ENCODE data around the gene GNG7.
"Not testable (repeated sequence)": the region's sequence is repeated elsewhere in the genome, so short reads cannot be mapped to it uniquely, and the experiment has no call there.

Gene GNG7

DNA sequence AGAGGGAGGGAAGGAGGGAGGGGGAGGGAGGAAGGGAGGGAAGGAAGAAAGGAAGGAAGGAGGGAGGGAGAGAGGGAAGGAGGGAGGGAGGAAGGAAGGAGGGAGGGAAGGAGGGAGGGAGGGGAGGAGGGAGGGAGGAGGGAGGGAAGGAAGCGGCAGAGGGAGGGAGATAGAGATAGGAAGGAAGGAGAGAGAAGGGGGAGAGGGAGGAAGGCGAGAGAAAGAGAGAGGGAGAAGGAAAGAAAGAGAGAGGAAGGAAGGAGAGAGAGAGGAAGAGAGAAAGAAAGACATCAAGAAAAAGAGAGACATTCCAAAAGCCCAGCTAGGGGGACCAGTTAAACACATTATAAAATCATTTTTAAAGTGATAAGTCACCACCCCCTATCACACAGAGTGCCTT lies 62.5 kb downstream of the GNG7 start:
- no peak for DNase-seq

DNA sequence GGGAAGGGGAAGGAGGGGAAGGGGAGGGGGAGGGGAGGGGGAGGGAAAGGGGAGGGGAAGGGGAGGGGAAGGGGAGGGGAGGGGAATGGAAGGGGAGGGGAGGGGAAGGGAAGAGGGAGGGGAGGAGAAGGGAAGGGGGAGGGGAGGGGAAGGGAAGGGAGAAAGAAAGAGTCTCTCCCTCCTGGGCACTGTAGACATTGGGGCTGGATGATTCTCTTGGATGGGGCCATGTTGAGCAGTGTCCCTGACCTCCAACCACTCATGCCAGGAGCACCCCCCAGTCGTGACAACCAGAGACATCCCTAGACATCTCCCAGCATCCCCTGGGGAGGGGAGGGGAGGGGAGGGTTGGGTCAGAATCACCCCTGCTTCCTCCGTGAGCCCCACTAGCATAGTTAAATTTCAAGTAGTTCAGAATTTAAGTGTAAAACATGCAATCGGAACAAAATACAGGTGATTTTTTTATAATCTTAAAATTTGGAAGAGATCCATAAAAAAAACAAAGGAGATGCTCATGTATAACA lies 64.0 kb downstream of the GNG7 start:
- no peak for DNase-seq

DNA sequence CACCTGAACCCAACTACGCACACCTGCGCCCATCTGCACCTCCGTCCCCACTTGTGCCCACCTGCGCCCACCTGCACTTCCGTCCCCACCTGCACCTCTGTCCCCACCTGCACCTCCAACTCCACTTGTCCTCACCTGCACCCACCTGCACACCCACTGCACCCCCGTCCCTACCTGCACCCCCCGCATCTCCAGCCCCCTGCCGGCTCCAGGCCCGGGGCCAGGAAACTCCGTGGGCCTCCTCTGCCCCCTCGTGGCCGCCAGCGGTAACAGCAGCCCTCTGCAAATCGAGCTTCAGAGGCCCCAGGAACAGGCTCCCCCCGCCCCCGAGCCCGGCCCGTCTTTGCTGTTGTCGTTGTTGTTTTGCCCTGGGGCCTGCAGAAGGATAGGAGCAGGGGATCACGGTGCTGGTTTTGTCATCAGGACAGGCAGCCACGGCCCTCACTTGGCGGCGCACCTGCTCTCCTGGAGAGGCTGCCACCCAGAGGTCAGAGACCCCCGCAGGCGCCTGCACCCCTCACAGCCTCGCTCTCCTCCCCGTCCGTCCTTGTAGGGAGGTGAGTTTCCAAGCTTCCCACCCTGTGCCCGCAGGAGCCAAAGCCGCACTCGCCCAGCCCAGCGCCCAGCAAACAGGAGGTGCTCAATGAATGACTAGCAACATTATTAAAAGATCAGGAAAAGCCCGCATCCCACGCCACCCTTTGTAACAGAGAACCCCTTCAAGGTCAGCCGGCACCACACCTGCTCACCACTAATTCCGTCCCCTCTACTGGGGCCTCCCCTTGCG lies 65.4 kb downstream of the GNG7 start:
- DNase-seq: peak; percentile 53

DNA sequence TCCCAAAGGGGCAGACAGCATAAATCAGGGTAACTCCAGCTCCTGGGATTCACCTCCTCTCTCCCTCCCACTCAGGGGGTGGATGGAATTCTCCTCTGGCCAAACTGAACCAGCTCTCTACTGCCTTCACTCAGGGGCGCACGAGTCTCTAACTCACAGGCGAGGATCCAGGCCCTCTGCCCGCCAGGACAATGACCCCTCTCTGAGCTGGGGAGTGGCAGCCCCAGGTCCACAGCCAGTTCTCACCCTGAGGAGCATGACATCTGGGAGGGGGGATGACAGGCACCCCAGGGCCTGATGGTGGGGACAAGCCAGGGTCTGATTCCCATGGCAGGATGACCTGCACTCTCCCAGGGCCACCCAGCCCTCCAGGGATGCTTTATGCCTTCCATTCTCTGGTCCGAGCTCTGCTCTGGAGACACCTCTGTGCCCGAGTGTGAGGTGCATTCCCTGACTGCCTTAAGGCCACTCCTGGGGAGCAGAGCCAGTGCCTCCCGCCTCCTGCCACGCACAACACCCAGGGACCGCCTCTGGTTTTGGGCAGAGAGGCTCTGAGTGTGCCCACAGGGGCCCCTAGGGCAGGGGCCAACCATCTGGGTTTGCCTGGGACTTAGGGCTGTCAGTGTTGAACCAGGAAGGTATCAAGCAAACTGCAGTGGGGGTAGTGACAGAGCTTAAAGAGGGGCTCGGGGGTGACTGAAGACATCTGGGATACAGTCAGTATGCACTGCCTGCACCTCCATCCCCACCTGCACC lies 66.2 kb downstream of the GNG7 start:
- DNase-seq: no peak

DNA sequence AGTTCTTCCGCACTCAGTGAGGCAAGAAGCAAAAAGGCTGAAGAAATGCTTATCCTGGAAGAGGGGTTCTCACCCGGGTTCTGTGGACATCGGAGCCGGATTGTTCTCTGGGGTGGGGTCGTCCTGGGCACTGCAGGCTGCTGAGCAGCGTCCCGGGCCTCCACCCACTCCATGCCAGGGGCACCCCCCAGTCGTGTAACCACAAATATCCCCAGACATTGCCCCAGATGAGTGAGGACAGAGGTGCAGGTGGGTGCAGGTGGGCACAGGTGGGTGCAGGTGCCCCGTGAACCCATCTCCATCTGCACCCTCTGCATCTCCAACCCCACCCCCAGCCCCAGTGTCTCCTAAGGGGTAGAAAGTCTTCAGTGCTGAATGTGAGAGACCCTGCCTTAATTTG lies 67.5 kb downstream of the GNG7 start:
- no peak for DNase-seq

DNA sequence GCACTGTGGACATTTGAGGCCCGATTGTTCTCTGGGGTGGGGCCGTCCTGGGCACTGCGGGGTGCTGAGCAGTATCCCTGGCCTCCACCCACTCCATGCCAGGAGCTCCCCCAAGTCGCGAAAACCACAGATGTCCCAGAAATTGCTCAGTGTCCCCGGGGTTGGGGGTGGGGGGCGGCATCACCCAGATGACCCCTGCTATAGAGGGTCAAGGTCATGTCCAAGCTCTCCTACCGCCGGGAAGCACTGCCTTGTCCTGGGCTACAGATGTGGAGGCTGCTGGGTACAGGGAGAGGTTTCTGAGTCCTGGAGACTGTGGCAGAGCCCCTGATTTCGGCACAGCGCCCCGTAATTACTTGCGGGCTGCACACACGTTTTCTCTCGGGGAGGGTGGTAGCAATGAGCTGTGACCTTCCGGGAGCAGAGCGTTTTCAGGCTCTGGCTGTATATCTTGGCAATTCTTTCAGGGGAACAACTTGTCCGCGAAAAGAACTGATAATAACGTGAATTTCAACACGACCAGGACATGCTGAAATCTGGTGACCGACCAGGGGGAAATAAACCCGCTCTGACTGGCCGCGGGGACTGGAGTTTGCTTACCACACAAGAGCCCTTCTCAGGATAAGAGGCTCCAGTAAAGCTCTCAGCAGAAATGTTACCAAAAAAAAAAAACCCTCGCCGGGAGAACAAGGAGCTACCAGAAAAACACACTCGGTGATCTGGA lies 68.1 kb downstream of the GNG7 start:
- no peak for DNase-seq

DNA sequence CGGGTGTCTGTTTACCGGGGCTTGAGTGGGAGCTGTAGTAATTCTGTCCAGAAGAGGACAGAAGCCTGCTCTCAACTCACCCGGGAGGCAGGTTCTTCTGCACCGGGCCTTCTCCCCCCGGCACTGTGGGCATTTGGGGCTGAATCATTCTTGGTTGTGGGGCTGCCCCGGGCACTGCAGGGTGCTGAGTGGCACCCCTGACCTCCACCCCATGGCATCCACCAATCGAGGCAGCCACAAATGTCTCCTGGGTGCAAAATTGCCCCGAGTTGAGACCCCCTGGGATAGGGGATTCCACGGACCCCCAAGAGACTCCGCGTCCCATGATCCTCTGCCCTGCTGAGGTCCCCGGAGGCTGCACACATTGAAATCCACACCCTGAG lies 68.8 kb downstream of the GNG7 start:
- no peak for DNase-seq

DNA sequence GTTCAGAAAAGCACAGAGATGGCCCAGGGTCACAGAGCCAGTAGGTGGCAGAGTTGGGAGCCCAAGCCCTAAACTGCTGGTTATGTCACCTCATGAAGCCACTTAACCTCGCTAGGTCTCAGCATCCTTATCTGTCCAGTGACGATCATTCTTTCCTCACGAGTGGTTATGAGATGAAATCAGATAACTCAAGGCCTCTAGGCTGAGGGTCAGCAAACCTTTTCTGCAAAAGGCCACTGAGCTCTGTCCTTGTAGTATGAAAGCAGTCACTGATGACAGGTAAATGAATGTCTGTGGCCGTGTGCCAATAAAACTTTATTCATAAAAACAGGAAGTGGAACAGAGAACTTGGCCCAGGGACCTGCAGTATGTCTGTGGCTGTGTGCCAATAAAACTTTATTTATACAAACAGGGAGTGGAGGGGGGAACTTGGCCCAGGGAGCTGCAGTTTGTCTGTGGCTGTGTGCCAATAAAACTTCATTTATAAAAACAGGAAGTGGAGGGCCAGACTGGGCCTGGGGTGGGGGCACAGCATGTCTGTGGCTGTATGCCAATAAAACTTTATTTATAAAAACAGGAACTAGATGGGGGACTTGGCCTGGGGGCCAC lies 71.2 kb downstream of the GNG7 start:
- DNase-seq: no peak

DNA sequence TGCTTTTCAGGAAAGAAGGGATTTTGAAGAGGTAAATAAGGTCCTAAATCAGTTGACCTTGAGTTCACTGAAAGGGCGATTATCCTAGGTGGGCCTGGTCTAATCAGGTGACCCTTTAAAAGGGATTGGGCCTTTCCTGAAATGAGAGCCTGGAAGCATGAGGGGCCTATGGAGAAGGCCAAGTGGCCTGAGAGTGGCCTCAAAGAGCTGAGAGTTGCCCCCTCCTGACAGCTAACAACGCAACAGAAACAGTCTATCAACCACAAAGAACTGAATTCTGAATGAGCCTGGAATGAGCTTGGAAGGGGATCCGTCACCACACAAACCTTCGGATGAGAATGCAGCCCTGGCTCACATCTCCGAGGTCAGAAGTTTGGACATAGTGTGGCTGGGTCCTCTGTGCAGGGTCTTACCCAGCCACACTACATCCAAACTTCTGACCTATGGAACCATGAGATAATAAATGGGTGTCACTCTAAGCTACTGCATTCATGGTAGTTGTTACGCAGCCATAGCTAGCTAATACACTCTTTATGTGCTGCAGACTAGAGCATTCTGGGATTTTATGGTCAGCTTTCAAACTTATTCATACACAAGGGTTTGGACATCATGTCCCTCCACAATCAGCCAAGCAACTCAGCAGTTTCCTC lies 72.0 kb downstream of the GNG7 start:
- no peak for DNase-seq

DNA sequence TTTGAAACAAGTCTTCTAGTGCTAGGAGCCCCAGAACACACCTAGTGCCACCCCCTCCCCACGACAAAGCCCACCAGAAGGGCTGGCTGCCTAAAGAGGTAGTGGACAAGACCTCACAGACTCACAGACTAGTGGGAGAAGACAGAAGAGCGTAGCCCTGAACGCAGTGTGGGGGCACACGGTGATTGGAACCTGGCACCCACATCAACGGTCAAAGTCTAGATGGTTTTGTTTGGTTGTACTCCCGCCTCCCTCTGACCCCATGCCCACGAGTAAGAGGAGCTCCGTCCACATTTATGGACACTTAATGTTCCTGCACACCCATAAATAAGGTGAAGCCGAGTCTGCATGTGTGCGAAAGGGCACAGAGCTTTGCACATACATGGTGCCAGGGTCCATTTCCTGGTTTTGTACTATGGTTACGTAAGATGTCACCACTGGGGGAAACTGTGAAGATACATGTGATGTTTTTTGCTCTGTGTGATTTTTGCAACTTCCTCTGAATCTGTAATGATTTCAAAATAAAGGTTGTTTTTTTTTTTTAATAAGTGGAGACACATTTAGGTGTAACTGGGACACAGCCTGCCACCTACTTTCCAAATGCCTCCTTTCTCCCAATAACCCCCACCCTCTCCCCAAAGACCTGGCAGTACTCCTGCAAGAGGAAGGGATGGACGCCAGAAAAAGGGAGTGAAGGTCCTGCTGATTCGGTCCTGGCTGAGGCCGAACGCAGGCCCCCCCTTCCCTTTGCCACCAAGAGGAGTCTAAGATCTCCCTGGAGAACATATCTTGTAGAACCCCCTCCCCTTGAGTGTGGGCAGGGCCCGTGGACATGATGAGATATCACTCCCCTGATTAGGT lies 72.8 kb downstream of the GNG7 start:
- no peak for DNase-seq

DNA sequence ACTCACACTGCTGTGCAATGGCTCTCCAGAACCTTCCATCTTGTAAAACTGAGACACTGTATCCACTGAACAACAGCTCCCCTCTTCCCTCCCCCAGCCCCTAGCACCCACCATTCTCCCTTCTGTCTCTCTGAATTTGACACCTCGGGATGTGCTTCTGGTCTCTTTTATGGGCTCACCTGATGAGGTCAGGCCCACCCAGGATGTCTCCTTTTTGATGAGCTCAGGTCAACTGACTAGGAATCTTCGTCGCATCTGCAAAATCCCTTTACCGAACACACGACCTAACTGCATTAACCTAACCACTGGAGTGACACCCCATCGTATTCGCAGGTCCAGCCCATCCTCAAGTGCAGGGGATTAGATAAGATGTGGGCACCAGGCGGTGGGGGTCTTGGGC lies 73.9 kb downstream of the GNG7 start:
- DNase-seq: no peak

DNA sequence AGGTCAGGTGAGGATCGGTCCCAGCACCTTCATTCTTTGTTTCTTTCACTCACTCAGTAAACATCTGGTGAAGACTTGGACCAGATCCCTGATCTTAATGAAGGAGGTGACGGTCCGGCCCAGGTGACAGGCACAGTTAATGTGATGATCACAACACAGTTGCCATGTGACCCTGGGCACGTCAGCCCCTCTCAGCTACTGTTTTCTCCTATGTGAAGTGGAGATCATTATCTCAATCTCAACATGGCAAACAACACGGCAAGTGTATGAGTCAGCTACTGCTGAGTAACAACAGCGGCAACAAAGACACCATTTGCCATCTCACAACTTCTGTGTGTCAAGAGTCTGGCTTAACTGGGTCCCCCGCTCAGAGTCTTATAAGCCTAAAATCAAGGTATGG lies 74.6 kb downstream of the GNG7 start:
- DNase-seq: no peak

DNA sequence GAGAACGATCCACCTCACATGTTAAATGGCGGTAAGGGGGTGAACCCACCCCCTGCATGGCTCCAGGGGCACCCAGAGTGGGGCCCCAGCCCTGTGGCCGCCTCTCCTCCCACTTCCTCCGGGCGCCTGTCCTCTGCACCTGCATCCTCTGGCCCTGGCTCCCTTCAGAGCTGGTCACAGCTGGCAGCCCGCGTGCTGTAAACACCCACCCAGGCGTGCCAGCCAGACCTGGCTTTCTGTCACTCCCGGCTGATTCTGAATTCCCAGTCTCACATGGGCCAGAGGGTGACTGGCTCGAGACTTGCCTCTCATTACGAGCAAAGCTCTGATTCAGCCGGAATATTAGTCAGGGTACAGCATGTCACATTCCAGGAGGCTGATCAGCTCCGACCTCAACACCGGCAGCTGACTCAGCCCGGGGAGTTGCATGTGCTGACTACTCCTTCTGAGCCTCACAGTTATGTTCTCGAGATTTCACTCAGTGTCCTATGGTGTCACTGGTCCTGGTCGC lies 75.1 kb downstream of the GNG7 start:
- no peak for DNase-seq

DNA sequence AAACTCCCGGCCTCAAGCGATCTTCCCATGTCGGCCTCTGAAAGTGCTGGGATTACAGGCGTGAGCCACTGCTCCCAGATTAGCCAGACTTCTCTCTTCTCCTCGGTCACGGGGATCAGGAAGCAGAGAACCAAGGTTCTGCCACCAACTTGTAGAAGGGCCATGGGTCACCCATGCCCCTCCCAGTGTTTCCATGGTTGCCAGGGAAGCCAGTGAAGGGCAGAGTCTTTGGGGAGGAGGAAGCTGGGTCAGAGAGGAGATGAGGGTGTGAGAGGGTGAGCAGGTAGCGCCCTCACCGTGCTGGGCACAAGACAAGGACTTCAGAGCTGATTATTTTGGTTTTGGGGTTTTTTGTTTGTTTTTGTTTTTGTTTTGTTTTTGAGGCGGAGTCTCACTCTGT lies 77.1 kb downstream of the GNG7 start:
- no peak for DNase-seq

DNA sequence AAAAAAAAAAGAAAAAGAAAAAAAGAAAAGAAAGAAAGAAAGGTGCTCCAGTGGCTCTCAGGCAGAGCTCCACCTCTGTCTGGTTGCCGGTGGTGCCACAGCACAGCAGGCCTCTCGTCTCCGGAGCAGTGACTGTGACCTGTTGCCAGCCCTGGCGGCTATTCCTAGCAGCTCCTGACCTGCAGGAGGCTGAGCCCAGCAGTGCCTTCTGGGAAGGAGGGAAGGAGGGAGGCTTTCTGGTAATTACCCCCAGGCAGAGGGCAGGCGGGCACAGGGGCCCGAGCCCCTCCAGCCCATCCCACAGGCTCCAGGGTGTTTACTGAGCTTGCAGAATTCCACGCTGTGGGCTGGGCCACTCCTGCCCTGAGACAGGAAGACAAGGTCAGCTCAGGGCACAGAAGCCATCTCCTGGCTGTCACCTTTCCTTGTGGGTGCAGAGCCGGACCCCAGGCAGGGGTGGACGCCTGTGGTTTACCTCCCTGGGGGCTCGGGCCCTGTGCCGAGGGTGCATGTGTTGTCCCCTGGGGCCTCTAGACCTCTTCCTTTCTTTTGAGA lies 77.9 kb downstream of the GNG7 start:
- peak; percentile 33 for DNase-seq

DNA sequence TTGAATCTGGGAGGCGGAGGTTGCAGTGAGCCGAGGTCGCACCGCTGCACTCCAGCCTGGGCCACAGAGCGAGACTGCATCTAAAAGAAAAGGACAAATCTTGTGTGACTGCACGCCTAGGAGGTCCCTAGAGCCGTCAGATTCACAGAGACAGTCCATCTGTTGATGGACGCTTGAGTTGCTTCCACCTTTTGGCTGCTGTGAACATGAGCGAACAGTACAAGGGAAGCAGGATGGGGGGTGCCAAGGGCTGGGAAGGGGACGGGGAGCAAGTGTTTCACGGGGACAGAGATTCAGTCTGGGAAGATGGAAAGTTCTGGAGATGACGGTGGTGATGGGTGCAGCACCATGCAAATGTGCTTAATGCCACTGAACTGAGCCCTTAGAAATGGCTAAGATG lies 78.7 kb downstream of the GNG7 start:
- DNase-seq: no peak

DNA sequence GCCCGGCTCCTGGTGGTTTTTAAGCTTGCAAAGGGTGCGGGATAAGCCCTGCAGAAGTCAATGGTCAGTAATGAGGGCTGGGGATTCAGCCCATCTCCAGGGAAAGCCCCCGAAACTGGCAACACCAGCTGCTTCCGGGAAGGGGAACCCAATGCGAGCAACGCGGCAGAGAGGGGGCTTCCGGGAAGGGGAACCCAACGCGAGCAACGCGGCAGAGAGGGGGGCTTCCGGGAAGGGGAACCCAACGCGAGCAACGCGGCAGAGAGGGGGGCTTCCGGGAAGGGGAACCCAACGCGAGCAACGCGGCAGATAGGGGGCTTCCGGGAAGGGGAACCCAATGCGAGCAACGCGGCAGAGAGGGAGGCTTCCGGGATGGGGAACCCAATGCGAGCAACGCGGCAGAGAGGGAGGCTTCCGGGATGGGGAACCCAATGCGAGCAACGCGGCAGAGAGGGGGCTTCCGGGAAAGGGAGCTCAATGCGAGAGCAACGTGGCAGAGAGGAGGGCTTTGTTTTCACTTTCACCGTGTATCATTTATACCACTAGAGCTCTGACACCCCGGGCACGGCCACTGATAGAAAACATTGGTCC lies 80.0 kb downstream of the GNG7 start:
- not testable (repeated sequence) for DNase-seq

DNA sequence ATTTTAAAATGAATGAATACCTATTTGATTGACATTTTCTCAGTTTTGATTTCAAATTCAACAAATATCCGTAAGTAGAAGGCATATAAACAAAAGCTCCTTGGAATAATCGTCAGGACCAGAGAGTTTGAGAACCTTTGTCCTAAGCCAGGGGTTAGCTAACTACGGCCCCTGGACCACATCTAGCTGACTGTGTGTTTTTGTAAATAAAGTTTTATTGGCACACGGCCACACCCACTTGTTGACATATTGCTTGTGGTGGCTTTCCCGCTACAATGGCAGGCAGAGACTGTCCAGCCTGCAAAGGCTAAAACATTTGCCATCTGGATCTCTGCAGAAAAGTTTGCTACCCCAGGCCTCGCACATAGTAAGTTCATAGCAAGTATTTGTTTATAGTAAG lies 83.4 kb downstream of the GNG7 start:
- DNase-seq: no peak

DNA sequence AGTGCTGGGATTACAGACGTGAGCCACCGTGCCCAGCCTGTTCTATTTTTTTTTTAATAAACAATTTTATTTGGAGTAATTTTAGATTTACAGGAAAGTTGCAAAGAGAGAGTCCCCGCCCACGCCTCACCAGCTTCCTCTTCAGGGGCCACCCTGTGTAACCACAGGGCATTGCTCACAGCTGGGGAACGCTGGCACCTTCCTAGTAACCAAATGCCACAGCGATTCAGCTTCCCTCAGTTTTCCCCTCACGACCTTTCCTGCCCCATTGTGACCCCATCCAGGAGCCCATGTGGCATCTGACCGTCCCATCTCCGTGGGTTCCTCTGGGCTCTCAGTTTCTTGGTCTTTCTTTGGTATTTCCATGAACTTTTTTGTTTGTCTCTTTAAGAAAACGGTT lies 83.9 kb downstream of the GNG7 start:
- DNase-seq: no peak

DNA sequence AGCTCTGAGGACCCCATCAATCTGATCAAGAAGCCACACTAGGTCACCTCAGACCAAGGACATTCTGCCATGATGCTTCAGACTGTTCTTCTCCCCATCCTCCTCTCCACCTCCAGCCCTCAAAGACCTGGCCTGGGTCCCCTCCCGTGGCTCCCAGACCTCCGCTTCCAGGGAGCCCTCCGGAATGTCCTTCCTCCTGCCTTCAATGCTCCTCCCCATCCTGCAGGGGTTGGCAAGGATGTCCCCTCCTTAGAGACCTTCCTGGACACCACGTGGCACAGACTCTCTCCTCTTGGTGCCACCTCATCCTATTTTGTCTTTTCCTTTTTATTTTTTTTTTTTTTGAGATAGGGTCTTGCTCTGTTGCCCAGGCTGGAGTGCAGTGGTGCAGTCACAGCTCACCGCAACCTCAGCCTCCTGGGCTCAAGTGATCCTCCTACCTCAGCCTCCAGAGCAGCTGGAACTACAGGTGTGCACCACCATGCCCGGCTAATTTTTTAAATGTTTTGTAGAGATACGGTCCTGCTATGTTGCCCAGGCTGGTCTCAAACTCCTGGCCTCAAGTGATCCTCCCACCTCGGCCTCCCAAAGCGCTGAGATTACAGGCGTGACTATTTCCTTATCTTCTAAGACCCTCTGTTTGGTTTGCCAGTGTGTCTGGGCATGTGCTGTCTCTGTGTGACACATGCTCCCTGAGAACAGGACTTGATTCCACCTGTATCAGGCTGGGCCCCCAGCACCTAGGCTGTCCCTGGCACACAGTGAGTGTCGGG lies 84.9 kb downstream of the GNG7 start:
- DNase-seq: no peak
